Erythroblast (primary cell): Measurements from ENCODE around the gene ADAMTSL2.

Experiments
- GATA1 ChIP-seq: IDR thresholded peaks from 2 replicates; pipeline ENCODE4 v1.6.1; 2011; ENCODE audit warnings: low read depth, mild to moderate bottlenecking, control low read depth, low read length, moderate library complexity
- POLR2A ChIP-seq: IDR thresholded peaks from 2 replicates; pipeline ENCODE4 v1.6.1; 2011; ENCODE audit warnings: mild to moderate bottlenecking, low read length

- TF ChIP-seq POLR2A: no peak
- no peak for TF ChIP-seq GATA1
Observed at GRCh38 chr9:133547116-133547515, 12.6 kb downstream of the ADAMTSL2 start.
